Epithelial cell of prostate (primary cell): ENCODE results near the gene KLHL35.
"Not testable (repeated sequence)": the region's sequence is repeated elsewhere in the genome, so short reads cannot be mapped to it uniquely, and the experiment has no call there.

Source experiments
- DNase-seq: peaks from one replicate; pipeline ENCODE4 v3.0.0-alpha.2; 2011; ENCODE audit warnings: low read depth, low spot score
- H3K27ac ChIP-seq: fragments of 450-650 bp; 2 replicates; pipeline ENCODE4 v1.5.1; 2017; ENCODE audit warnings: mild to moderate bottlenecking

KLHL35 gene

GRCh38 chr11:75400146-75400865 lies 32.7 kb downstream of the KLHL35 start:
- no peak for DNase-seq
- H3K27ac ChIP-seq = peak overlapping the region; percentile 90

DNA sequence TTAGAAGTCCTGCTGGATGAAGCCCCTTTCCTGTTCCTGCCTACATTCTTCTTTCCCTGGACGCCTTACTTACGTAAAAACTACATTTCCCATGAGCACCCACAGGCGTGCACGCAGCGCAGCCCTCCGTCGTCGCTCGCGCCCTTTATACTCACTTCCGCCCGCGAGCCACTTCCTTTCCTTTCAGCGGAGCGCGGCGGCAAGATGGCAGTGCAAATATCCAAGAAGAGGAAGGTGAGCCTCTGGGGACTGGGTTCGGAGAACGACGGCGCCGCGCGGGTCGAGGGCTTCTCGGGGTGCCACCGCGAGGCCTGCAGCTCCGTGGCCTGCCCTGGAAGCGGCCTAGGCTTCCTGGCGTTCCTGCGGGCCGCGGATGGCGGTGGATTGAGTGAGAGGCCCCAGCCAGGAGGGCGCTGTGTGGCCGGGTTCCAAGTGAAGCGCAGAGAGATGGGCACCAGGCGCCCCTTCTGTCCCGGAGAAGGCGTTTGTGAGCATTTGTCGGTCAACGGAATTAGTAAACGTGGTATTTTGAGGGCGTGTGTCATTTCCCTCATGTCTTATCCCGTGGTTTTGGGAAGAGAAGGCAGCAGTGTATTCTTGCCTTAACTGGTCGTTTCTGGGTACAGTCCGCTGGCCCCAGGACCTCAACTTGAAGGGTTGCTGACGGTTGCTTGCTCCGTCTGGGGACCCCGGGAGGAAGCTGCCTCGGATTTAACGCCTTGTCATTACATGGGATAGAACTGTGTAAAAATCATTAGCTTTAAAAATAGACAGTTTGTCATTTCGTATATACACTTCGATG lies 33.5 kb downstream of the KLHL35 start, which contains the start of gene RPS3:
Gene RPS3, plus strand, starts transcription at position 175 of the 802 bp plus-strand sequence. Its CDS starts 30 bp downstream, at position 205.
- peak within 1 kb of the TSS; percentile 90 for H3K27ac ChIP-seq
- peak; percentile 48 for DNase-seq

DNA sequence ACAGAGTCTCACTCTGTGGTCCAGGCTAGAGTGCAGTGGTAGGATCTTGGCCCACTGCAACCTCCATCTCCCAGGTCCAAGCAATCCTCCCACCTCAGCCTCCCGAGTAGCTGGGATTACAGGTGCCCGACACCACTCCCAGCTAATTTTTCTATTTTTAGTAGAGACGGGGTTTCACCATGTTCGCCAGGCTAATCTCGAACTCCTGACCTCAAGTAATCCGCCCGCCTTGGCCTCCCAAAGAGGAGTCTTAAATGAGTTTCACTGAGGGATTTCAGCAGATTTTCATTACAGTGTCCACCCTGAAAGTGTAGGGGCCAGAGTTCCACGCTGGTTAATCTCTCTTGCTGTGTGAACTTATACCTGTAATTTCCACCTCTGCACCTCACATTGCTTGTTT lies 34.1 kb downstream of the KLHL35 start:
- DNase-seq = no peak
- no peak overlapping the region for H3K27ac ChIP-seq

- H3K27ac ChIP-seq = no peak overlapping the region
- no peak for DNase-seq
These were observed 38.7 kb downstream of the KLHL35 start for GRCh38 chr11:75394085-75394840.

GRCh38 chr11:75389925-75390324 lies 43.1 kb downstream of the KLHL35 start:
- H3K27ac ChIP-seq = no peak overlapping the region
- DNase-seq = no peak

GRCh38 chr11:75389276-75389605 lies 43.8 kb downstream of the KLHL35 start:
- no peak for DNase-seq
- no peak overlapping the region for H3K27ac ChIP-seq

DNA sequence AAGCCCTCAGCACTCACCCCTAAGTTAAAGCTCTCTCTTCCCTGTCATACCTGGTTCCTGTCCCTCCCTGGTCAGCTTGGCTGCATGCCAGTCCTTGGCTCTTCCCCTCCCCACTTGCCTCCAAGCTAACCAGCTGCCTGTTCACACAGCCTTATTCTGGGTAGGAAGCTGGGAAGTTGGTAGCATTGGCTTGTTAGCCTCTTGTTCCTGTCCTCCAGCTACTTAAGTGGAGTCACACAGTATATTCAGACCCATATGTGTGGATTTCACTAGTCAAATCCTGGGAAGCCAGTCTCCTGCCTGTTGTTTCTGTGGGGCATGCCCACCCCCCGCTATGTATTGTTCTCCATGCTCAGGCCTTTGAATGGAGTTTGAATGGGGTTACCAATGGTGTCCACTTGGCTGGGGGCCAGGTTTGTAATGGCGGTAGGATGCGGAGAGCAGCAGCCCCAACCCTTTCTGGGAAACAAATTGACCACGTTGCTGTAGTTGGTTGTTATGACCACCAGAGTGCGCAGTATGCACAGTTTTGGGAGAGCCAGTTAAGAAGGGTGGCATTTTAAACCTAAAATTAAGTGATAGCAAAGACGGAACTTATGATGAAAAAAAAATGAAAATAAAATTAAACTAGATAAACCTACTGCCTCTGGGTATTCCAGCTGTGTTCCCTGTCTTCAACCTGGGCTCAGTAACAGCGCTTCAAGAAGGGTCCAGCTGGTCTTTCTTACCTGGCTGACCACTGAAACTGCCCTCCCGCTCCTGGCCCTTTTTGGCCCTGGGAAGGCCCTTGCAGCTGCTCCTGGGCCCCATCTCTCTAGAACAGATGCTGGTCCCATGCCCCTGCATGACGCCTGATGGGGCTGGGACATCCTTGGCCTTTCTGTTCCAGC lies 44.4 kb downstream of the KLHL35 start:
- no peak for DNase-seq
- no peak overlapping the region for H3K27ac ChIP-seq

DNA sequence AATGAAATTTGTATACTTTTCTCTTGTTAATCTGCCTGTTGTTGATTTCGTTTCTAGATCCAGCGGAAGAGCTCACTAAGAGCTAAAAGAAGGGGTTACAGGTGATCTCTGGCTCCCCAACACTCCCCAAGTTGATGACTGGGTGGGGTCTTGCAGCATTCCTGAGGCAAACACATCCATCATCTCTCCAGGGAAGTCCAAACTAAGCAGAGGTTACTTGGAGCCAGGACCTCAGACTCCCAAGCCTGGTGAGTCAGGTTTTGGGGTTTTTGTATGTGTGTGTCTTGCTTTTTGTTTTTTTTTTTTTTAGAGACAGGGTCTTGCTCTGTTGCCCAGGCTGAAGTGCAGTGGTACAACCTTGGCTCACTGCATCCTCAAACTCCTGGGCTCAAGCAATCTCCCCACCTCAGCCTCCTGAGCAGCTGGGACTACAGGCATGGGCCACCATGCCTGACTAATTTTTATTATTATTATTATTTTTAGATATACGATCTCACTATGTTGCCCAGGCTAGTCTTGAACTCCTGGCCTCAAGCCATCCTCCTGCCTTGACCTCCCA lies 45.2 kb downstream of the KLHL35 start:
- H3K27ac ChIP-seq = no peak overlapping the region
- no peak for DNase-seq

DNA sequence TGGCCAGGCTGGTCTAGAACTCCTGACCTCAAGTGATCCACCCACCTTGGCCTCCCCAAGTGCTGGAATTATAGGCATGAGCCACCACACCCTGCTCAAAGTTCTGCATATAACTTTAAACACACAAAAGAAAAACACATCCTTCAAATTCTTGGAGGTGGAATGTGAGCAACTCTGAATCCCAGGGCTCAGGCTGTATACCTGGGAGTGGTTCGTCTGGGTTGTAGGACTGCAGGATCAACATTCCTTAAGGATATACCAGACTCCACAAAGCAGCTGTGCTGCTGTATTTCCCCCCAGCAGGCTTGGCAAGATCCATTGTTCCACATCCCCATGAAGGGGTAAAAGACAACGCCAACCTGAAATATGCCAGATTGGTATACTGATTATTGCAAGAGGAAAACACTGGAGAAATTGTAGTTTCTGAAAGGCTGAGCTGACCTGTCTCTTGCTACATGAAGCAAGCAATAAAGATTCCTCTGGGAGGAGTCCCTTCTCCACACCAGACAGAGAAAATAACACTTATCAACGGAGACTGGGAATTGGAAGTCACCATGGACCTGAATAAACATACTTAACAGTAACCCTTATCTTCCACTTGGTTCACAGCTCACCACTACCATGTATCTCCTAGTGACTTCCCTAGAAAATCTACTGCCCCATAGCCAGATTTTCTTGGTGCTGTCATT lies 45.9 kb downstream of the KLHL35 start:
- H3K27ac ChIP-seq = no peak overlapping the region
- DNase-seq = no peak

DNA sequence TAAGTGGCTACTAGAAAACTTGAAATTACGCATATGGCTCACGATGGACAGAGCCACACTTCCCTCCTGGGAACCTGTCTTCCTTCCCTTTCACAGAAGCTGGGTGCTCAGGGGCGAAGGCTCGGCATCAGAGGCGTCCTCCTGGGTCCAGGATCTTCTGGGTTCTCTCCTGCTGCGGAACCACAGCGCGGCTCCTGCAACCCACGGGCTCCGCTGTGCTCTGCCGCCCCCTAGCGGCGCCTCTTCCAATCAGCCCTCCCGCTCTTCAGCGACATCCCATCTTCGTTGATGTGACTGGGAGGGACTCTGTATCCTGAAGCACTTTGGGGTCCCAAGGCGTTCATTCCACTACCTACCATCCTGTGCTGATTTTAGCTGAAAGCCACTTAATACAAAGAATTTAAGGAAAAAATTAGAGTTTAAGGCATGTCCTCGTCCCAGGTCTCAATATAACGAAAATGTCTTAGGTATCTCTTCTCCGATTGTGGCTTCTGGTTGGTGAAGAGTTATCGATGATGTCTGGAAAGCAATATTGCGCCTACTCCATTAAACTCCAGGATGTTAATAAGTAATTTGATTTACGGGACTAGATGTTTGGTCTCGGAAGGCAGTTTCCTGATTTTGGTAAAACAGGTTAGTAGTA lies 48.4 kb downstream of the KLHL35 start:
- no peak overlapping the region for H3K27ac ChIP-seq
- DNase-seq = no peak

- no peak overlapping the region for H3K27ac ChIP-seq
- DNase-seq = no peak
These were observed 49.8 kb downstream of the KLHL35 start for GRCh38 chr11:75383246-75383645.

DNA sequence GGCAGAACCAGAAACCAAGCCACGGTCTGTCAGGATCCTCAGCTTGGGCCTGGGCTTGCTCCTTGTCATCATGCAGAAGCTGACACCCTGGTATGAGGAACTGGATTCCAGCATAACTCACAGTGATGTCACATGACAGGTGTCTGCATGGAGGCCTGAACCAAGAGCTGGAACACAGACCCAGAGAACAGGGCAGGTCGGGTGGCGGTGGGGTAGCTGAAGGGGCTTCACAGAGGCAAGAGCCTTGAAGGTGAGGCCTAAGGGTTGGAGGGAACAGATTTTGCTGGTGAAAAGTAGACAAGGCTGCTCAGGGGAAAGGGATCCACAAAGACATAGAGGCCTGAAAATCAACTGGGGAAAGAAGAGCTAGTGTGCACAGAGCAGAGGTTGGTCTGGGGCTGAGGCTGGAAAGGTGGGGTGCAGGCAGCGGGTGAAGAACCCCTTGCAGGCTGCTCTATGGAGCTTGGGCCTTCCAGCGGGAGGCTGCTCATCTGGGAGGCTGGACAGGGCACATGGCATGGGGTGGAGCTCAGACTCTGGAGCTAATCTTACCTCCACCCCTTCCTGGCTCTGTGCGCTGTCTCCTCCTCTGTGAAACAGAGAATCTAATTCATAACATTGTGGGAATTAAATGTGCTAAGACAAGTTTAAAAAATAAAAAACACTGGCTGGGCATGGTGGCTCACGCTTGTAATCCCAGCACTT lies 52.1 kb downstream of the KLHL35 start:
- H3K27ac ChIP-seq = peak overlapping the region; percentile 6
- no peak for DNase-seq

DNA sequence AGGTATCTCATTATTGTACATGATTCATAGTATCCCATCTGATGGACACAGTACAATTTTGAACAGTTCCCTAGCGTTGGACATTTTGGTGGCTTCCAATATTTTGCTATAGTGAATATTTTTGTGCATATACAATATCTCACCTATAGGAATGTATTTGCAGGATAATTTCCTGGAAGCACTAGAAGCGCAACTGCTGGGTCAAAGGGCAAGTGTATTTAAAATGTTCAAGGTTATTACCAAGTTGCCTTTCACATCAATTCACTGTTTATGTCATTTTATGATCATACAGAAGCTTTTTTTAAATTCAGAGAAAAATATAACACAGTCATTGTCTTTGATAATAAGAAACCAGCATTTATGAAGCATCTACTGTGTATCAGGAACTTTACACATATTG lies 52.8 kb downstream of the KLHL35 start:
- peak overlapping the region; percentile 6 for H3K27ac ChIP-seq
- DNase-seq = no peak

- H3K27ac ChIP-seq, DNase-seq: not testable (repeated sequence)
These were observed 54.2 kb downstream of the KLHL35 start for GRCh38 chr11:75378776-75379175.

DNA sequence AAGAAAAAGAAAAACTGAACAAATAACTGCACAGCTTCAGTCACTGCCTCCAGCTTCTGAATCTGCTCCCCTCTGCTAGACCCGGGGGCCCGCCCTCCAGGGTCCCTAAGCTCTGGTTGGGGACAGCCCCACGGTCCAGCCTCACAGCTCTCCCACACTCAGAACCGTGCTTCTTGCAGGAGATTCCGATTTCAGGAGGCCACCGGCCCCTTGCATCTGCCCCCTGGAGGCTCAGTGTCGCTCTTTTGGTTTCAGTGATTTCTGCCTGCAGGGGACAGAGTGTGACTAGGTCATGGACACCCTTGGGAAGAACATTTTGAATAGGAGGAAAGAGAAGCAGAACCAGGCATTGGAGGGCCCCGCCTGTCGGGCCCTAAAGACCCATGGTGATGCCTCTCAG lies 56.8 kb downstream of the KLHL35 start:
- no peak overlapping the region for H3K27ac ChIP-seq

DNA sequence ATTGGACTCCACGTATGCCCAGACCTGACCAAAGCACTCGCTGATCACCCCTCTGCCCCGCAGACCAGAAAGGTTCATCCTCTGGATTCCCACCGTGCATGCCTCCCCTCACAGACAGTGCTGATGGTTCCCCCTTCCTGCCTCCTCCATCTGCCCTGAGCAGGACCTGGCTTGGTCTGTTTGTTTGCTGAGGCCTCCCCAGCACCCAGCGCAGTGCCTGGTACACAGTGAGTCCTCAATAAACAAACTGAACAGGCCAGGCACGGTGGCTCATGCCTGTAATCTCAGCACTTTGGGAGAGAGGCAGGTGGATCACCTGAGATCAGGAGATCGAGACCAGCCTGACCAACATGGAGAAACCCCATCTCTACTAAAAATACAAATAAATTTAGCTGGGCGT lies 57.4 kb downstream of the KLHL35 start:
- H3K27ac ChIP-seq = no peak overlapping the region
- no peak for DNase-seq

More for the DNA sequence above, 56.8 kb downstream of the KLHL35 start:
- no peak for DNase-seq

DNA sequence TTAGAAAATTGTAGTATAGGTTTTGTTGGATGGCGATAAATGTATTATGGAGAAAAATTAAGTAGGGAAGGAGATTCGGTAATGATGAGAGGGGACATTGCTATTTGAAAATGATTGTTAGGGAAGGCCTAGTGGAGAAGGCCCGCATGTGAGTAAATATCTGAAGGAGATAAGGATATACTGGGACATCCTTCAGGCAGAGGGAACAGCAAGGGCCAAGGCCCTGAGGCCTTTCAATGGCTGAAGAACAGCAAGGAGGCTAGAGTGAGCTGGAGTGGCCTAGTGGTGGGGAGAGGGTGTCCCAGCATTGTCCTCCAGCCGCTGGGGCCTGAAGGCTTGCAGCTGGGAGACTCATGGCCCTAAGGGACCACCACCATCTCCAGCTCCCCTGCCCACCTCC lies 58.4 kb downstream of the KLHL35 start:
- no peak overlapping the region for H3K27ac ChIP-seq
- no peak for DNase-seq

DNA sequence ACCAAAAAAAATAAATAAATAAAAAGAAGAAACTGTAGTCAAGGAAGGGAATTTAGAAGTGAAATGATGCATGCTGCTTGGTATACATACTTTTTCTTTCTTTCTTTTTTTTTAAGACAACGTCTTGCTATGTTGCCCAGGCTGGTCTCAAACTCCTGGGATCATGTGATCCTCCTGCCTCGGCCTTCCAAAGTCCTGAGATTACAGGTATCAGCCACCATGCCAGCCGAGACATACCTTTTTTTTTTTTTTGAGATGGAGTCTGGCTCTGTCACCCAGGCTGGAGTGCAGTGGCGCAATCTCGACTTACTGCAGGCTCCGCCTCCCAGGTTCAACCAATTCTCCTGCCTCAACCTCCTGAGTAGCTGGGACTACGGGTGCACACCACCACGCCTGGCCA lies 59.8 kb downstream of the KLHL35 start:
- no peak overlapping the region for H3K27ac ChIP-seq
- DNase-seq = no peak
